Measurements from ENCODE around the gene MGST1. TPM values are rescaled to one million over a fixed set of nuclear protein-coding genes. Genes with fewer than 3 reads are reported as not detected.

Gene MGST1
- total RNA-seq, 2 donors from 2014 or later = 203 to 357 TPM

- Histone ChIP-seq H3K27ac (ENCODE audit: low read depth, low read length) (no peak overlapping the region), H3K9ac (ENCODE audit: extremely low read depth, low read length, poor library complexity, severe bottlenecking) (no peak overlapping the region), H3K4me1 (ENCODE audit: control insufficient read depth, insufficient read depth, low read length) (no peaks in the 10 kb centered on the region), H3K27me3 (ENCODE audit: control insufficient read depth, insufficient read depth, low read length, poor library complexity, severe bottlenecking) (no peaks in the 10 kb centered on the region), H3K4me3 (ENCODE audit: low read length) (no peak overlapping the region), H3K9me3 (ENCODE audit: control insufficient read depth, low read length) (no peaks in the 10 kb centered on the region), H3K36me3 (ENCODE audit: control insufficient read depth, insufficient read depth, low read length) (no peaks in the 10 kb centered on the region)
- peaks cover 1% of the 10 kb centered on the region for H3K9me3 Mint-ChIP-seq
- no peak overlapping the region for H3K27ac Mint-ChIP-seq
- no peaks in the 10 kb centered on the region for H3K36me3 Mint-ChIP-seq (ENCODE audit: low read depth)
- TF ChIP-seq, protein P1, sequence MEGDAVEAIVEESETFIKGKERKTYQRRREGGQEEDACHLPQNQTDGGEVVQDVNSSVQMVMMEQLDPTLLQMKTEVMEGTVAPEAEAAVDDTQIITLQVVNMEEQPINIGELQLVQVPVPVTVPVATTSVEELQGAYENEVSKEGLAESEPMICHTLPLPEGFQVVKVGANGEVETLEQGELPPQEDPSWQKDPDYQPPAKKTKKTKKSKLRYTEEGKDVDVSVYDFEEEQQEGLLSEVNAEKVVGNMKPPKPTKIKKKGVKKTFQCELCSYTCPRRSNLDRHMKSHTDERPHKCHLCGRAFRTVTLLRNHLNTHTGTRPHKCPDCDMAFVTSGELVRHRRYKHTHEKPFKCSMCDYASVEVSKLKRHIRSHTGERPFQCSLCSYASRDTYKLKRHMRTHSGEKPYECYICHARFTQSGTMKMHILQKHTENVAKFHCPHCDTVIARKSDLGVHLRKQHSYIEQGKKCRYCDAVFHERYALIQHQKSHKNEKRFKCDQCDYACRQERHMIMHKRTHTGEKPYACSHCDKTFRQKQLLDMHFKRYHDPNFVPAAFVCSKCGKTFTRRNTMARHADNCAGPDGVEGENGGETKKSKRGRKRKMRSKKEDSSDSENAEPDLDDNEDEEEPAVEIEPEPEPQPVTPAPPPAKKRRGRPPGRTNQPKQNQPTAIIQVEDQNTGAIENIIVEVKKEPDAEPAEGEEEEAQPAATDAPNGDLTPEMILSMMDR (conservative IDR thresholded peaks at IDR 0.05) = no peak
- WGBS, 2 experiments (ENCODE audit: insufficient coverage in 1 of 2, insufficient read length in 1 of 2) = 92 to 94% methylated on average over 3 to 5 of the region's 7 CpGs
- H3K4me1 Mint-ChIP-seq = peaks cover 9% of the 10 kb centered on the region
- no peak for DNase-seq
- no peak overlapping the region for H3K4me3 Mint-ChIP-seq
- H3K27me3 Mint-ChIP-seq (ENCODE audit: insufficient read depth) = no peaks in the 10 kb centered on the region
These were observed 46.7 kb upstream of the MGST1 start for GRCh38 chr12:16300736-16301135.

GRCh38 chr12:16303939-16304338 lies 43.5 kb upstream of the MGST1 start:
- Mint-ChIP-seq H3K27ac (no peak overlapping the region), H3K9me3 (peaks cover 8% of the 10 kb centered on the region), H3K27me3 (ENCODE audit: insufficient read depth) (no peaks in the 10 kb centered on the region), H3K4me3 (no peak overlapping the region), H3K4me1 (peaks cover 9% of the 10 kb centered on the region), H3K36me3 (ENCODE audit: low read depth) (no peaks in the 10 kb centered on the region)
- Histone ChIP-seq H3K36me3 (ENCODE audit: control insufficient read depth, insufficient read depth, low read length) (no peaks in the 10 kb centered on the region), H3K9ac (ENCODE audit: extremely low read depth, low read length, poor library complexity, severe bottlenecking) (no peak overlapping the region), H3K27ac (ENCODE audit: low read depth, low read length) (no peak overlapping the region), H3K27me3 (ENCODE audit: control insufficient read depth, insufficient read depth, low read length, poor library complexity, severe bottlenecking) (no peaks in the 10 kb centered on the region), H3K4me3 (ENCODE audit: low read length) (no peak overlapping the region), H3K9me3 (ENCODE audit: control insufficient read depth, low read length) (peaks cover 10% of the 10 kb centered on the region), H3K4me1 (ENCODE audit: control insufficient read depth, insufficient read depth, low read length) (no peaks in the 10 kb centered on the region)
- 74% methylated on average over 2 of the region's 2 CpGs; no CpG with 5 or more reads in 1 of the 2 experiments for WGBS, 2 experiments (ENCODE audit: insufficient coverage in 1 of 2, insufficient read length in 1 of 2)
- no peak for DNase-seq
- TF ChIP-seq, protein P1 (conservative IDR thresholded peaks at IDR 0.05) = no peak

DNA sequence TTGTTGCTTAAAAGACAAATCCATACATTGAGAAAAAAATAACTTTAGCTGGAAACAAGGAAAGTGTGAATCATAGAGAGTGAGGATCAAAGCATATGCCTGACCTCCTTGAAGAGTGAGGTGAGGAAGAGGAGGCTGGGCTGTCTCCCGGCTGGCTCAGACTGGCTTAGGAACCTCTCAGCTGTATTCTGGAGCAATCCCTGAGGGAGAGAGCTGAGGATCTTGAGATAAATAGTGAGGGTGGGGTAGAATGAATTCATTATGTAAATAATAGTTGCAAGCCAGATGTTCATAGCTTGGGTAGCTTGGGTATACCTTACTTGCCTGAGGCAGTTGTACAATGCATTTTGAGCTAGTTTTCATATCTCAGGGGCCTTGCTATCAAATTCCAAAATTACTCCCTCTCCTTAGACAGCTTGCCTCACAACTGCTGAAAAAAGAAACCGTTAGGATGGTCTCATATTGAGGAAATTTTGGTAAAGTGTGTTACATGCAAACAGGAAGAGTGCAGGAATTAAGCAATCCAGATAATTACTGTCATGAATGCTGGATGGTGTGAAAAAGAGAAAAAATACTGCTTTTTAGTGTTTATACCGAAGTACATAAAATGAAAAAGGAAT lies 39.5 kb upstream of the MGST1 start:
- TF ChIP-seq, protein P1 (conservative IDR thresholded peaks at IDR 0.05) = no peak
- no peak overlapping the region for H3K27ac ChIP-seq (ENCODE audit: low read depth, low read length)
- H3K9me3 Mint-ChIP-seq = peaks cover 16% of the 10 kb centered on the region
- no peaks in the 10 kb centered on the region for H3K27me3 Mint-ChIP-seq (ENCODE audit: insufficient read depth)
- H3K4me1 Mint-ChIP-seq = no peaks in the 10 kb centered on the region
- H3K36me3 Mint-ChIP-seq (ENCODE audit: low read depth) = no peaks in the 10 kb centered on the region
- H3K9ac ChIP-seq (ENCODE audit: extremely low read depth, low read length, poor library complexity, severe bottlenecking) = no peak overlapping the region
- H3K4me3 ChIP-seq (ENCODE audit: low read length) = no peak overlapping the region
- 94 to 97% methylated on average over 3 of the region's 3 CpGs for WGBS, 2 experiments (ENCODE audit: insufficient coverage in 1 of 2, insufficient read length in 1 of 2)
- no peak overlapping the region for H3K4me3 Mint-ChIP-seq
- H3K4me1 ChIP-seq (ENCODE audit: control insufficient read depth, insufficient read depth, low read length) = no peaks in the 10 kb centered on the region
- H3K36me3 ChIP-seq (ENCODE audit: control insufficient read depth, insufficient read depth, low read length) = no peaks in the 10 kb centered on the region
- no peak for DNase-seq
- H3K9me3 ChIP-seq (ENCODE audit: control insufficient read depth, low read length) = peaks cover 21% of the 10 kb centered on the region
- no peak overlapping the region for H3K27ac Mint-ChIP-seq
- no peaks in the 10 kb centered on the region for H3K27me3 ChIP-seq (ENCODE audit: control insufficient read depth, insufficient read depth, low read length, poor library complexity, severe bottlenecking)

Measured in endodermal cell (in vitro differentiated cells).